HL-60/S4 treated with retinoic acid at 250 ng/mL for 4 days and 3 days (cell line): ENCODE data around the gene NTF4.
"Not testable (repeated sequence)": the region's sequence is repeated elsewhere in the genome, so short reads cannot be mapped to it uniquely, and the experiment has no call there.

Experiments used
- in situ Hi-C: fragments of 300-500 bp; cut with MboI; formaldehyde crosslinking; loops from 2 replicates; pipeline ENCODE4 v1.7.0; 2022; ENCODE audit warnings: low sequenced_read_pairs

The NTF4 gene

GRCh38 chr19:49025088-49025487 is 39.5 kb downstream of the NTF4 start:
- in situ Hi-C loops, result not testable (repeated sequence)

- in situ Hi-C loops, result not testable (repeated sequence)
These were observed 40.4 kb downstream of the NTF4 start, which contains the start of gene CGB3 for GRCh38 chr19:49024233-49024632. TSS of gene CGB3 (minus strand) at chr19:49024333. CDS start at chr19:49023971, 362 bp downstream.

- in situ Hi-C loops, result no loop called here
These were observed 42.5 kb downstream of the NTF4 start for GRCh38 chr19:49022116-49022515.

GRCh38 chr19:49020931-49021895 is 43.4 kb downstream of the NTF4 start:
- in situ Hi-C loops, result no loop called here

- in situ Hi-C loops, result no loop called here
These were observed 44.3 kb downstream of the NTF4 start for GRCh38 chr19:49020342-49020741.

- in situ Hi-C loops, result no loop called here
These were observed 45.2 kb downstream of the NTF4 start for GRCh38 chr19:49019242-49019932.

- in situ Hi-C loops, result not testable (repeated sequence)
These were observed 46.0 kb downstream of the NTF4 start for GRCh38 chr19:49018388-49019241.

- in situ Hi-C loops, result no loop called here
These were observed 46.8 kb downstream of the NTF4 start for GRCh38 chr19:49017666-49018351.

GRCh38 chr19:49017041-49017665 is 47.5 kb downstream of the NTF4 start, which contains the start of gene LHB:
TSS of gene LHB (minus strand) at chr19:49017091. CDS start at chr19:49017081, 10 bp downstream.
- in situ Hi-C loops, result no loop called here

- in situ Hi-C loops, result no loop called here
These were observed 48.4 kb downstream of the NTF4 start for GRCh38 chr19:49016067-49016839.

- in situ Hi-C loops, result no loop called here
These were observed 49.8 kb downstream of the NTF4 start for GRCh38 chr19:49014870-49015255.

GRCh38 chr19:49014123-49014869 is 50.3 kb downstream of the NTF4 start:
- in situ Hi-C loops, result no loop called here

GRCh38 chr19:49011194-49011593 is 53.4 kb downstream of the NTF4 start:
- in situ Hi-C loops, result no loop called here
